Activated T-helper 2 cell treated with anti-CD3 and anti-CD28 coated beads, Interferon-gamma antibody, Interleukin-2, Interleukin-4, amounts not matched to agents 10 μg/mL and 5 μg/mL and 100 μg/mL, durations not matched to agents 14 hours and 24 hours and 36 hours (primary cell): ENCODE data around the gene CATSPER4. TPM values are rescaled to one million over a fixed set of nuclear protein-coding genes. Genes with fewer than 3 reads are reported as not detected.
A peak's percentile ranks its signal among the peaks of the same experiment; 100 is the strongest.

Experiments used
- DNase-seq: peaks from one replicate; pipeline ENCODE4 v3.0.0; 2021; ENCODE audit warnings: low spot score
- H3K27ac Mint-ChIP-seq: one replicate; pipeline ENCODE4 v1.8.0; 2021; ENCODE audit warnings: mixed read lengths
- H3K27me3 Mint-ChIP-seq: one replicate; pipeline ENCODE4 v1.8.0; 2021; ENCODE audit warnings: low read depth, mixed read lengths
- H3K36me3 Mint-ChIP-seq: one replicate; pipeline ENCODE4 v1.8.0; 2021; ENCODE audit warnings: low read depth, mixed read lengths
- H3K4me1 Mint-ChIP-seq: one replicate; pipeline ENCODE4 v1.8.0; 2021; ENCODE audit warnings: low read depth, mixed read lengths
- H3K4me3 Mint-ChIP-seq: one replicate; pipeline ENCODE4 v1.8.0; 2021; ENCODE audit warnings: low read depth, mild to moderate bottlenecking, moderate library complexity, mixed read lengths
- H3K9me3 Mint-ChIP-seq: one replicate; pipeline ENCODE4 v1.8.0; 2021; ENCODE audit warnings: mixed read lengths
- intact Hi-C: fragments of 100-400 bp; cut with micrococcal nuclease; formaldehyde crosslinking; loops from one replicate; pipeline ENCODE4 v1.15.1; 2023
- total RNA-seq: library from RNA; stranded (reverse); gene quantifications from 2 replicates; pipeline ENCODE4 v1.2.3, GENCODE V29; 2022

CATSPER4 gene
- total RNA-seq, 1 donor from 2014 or later = not detected

DNA sequence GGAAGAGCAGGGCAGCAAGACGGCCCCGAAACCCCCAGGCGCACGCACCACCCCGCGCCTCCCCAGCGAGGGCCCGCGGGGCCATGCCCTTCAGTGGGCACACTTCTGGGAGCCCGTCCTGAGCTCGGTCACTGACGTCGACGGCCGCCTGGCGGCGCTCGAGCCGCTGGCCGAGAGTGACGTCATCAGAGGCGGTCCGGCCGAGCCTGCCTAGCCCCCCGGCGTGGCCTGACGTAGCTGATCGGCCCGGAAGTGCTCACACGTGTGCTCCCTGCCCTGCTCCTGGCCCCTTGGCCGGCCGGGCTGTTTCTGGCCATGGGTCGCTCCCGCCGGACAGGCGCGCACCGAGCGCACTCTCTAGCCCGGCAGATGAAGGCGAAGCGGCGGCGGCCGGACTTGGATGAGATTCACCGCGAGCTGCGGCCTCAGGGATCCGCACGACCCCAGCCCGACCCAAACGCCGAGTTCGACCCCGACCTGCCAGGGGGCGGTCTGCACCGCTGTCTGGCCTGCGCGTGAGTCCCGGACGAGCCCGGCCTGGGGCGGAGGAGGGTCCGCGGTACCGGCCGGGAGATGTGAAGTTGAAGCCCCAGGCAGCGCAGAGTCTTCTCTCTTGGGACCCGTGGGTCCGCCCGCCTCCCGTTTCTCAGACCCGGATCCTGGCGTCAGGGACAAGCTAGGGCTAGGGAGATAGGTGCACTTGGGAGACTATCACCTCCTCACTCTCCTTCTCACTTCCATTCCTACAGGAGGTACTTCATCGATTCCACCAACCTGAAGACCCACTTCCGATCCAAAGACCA lies 20.5 kb upstream of the CATSPER4 start, which contains the start of gene ZNF593:
Gene ZNF593 (plus strand): TSS at position 240 of the 803 bp plus-strand sequence. CDS start 76 bp downstream, at position 316.
- Mint-ChIP-seq H3K4me3 (peak within 1 kb of the TSS; percentile 92), H3K36me3 (peaks cover 3% of the 10 kb centered on the region), H3K4me1 (peaks cover 25% of the 10 kb centered on the region), H3K27ac (peak within 1 kb of the TSS; percentile 88), H3K27me3 (peaks cover 8% of the 10 kb centered on the region), H3K9me3 (no peaks in the 10 kb centered on the region)
- intact Hi-C loops = loop anchor here (1.0 to 10.0 kb wide), 4 partner anchors 63 to 225 kb away; no protein-coding TSS in a partner anchor
- DNase-seq = peak; percentile 87

DNA sequence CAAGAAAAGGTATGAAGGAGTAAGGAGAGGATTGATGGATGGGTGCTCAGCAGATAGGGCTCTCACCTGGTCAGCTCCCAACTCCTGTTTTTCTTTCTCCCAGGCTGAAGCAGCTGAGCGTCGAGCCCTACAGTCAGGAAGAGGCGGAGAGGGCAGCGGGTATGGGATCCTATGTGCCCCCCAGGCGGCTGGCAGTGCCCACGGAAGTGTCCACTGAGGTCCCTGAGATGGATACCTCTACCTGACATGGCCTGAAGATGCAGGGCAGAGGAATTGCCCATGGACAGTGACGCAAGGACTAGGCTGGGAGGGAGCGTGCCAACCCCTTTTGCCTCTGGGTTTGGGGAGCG lies 20.0 kb upstream of the CATSPER4 start:
- Mint-ChIP-seq H3K9me3 (no peaks in the 10 kb centered on the region), H3K4me3 (peak overlapping the region; percentile 92), H3K27me3 (peaks cover 2% of the 10 kb centered on the region), H3K36me3 (peaks cover 3% of the 10 kb centered on the region), H3K27ac (peak overlapping the region; percentile 88), H3K4me1 (peaks cover 23% of the 10 kb centered on the region)
- DNase-seq = no peak
- intact Hi-C loops = no loop called here

DNA sequence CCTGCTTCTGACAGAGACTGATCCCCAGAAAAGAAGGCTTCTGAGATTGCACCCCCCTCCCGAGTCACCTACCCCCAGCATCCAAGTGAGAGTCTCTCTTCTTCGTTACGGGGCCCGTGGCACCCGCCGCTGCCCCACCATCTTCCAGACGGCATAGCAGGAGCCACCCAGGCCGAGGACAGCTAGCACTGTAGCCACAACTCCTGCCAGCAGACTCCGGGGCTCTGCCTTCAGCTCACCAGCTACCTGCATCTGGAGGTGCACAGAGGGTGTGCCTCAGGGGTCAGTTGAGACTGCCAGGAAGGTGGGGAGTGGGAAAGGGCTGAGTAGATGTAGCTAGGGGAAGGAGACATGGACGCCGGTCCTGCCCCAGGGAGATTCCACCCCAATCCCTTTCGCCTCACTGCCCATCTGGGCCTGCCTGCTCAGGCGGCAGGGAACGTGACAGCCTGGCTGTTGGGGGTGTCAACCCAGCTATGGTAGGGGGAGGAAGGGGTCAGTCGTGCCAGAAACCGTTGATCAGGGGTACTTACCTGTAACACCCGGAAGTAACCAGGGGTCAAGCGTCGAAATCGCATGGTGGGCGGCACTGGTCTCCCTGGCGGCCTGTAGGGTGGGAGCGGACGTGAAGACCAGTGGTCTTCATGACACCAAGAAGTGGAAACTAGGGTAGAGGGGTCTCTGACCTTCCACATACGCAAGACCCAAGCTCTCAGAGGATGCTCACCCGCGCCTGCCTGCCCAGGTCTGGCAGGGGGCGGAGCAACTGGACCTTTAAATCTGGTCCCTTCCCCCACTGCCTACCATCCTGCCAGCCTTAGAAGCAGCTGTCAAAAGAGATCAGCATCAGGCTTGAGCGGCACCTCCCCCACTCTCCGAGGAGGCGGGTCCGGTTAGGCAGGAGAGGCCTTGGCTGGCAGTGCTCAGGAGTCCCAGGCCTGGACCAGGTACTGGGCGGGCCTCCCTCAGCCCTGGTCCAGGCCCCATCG lies 19.0 kb upstream of the CATSPER4 start, which contains the start of gene ZNF593OS:
Gene ZNF593OS (minus strand): TSS at position 749 of the 989 bp plus-strand sequence. CDS start 171 bp downstream, at position 578.
- peak within 1 kb of the TSS; percentile 92 for H3K4me3 Mint-ChIP-seq
- no peaks in the 10 kb centered on the region for H3K9me3 Mint-ChIP-seq
- no peaks in the 10 kb centered on the region for H3K27me3 Mint-ChIP-seq
- no peak for DNase-seq
- peak within 1 kb of the TSS; percentile 46 for H3K27ac Mint-ChIP-seq
- peaks cover 20% of the 10 kb centered on the region for H3K4me1 Mint-ChIP-seq
- intact Hi-C loops = no loop called here
- H3K36me3 Mint-ChIP-seq = peaks cover 3% of the 10 kb centered on the region

DNA sequence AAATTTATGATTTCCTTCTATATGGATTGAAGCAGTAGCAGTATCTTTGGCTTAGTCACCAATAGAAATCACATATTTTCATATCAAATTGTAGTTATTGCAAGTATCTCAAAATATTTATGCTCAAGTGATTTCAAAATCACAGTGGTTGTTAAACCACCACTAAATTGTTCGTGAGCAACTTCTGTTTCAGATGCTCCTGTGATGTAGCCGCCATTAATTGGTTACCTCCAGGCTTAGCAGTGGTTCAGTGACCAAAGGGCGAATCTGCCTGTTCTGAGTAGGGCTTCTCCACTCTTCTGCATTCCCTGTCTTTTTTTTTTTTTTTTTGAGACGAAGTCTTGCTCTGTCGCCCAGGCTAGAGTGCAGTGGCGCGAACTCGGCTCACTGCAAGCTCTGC lies 15.1 kb upstream of the CATSPER4 start:
- DNase-seq = no peak
- Mint-ChIP-seq H3K9me3 (no peaks in the 10 kb centered on the region), H3K27ac (no peak overlapping the region), H3K27me3 (no peaks in the 10 kb centered on the region), H3K4me1 (peaks cover 11% of the 10 kb centered on the region), H3K4me3 (no peak overlapping the region), H3K36me3 (peaks cover 3% of the 10 kb centered on the region)
- intact Hi-C loops = no loop called here

DNA sequence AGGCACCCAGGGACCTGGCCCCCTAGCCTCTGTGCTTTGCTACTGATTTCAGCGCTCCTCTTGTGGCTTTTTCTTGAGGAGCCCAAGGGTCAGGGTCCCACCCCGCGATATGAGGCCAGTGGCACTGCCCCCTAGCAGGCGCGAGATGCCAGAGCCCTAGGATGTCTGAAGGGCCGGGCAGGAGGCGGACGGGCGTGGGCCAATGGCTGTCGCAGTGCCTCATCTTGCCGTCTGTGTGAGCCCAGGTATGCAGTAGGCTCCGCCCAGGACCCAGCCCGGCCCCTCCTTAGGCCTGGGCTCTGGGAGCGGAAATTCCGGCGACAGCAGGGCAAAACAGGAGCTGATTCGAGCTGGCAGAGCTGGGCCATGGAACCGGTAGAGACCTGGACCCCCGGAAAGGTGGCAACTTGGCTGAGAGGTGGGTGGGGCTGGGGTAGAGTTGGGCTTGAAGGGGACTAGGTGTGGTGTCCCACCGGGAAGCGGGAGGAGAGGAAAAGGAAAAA lies 13.2 kb upstream of the CATSPER4 start, which contains the start of gene CNKSR1:
Gene CNKSR1 (plus strand): TSS at position 310 of the 503 bp plus-strand sequence. CDS start 57 bp downstream, at position 367.
- no peak for DNase-seq
- Mint-ChIP-seq H3K9me3 (no peaks in the 10 kb centered on the region), H3K4me1 (peaks cover 11% of the 10 kb centered on the region), H3K27ac (no peak within 1 kb of the TSS), H3K4me3 (peak within 1 kb of the TSS; percentile 70), H3K36me3 (no peaks in the 10 kb centered on the region), H3K27me3 (no peaks in the 10 kb centered on the region)
- intact Hi-C loops = no loop called here

DNA sequence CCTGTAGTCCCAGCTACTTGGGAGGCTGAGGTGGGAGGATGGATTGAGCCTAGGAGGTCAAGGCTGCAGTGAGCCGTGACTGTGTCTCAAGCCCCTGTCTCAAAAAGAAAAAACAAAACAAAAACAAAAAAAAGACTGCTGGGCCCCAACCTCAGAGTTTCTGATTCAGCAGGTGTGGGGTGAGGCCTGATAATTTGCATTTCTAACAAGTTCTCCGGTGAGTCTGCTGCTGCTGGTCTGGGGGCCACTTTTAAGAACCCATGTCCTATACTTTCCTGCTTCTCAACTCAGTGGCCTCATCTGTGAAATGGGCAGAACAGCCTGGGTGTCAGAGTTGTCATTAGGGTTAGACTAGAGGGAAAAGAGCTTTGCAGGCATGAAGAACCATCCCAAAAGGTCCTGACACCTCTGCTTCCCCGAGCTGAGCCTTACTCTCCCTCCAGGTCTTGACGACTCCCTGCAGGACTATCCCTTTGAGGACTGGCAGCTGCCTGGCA lies 10.3 kb upstream of the CATSPER4 start:
- Mint-ChIP-seq H3K27ac (no peak overlapping the region), H3K36me3 (no peaks in the 10 kb centered on the region), H3K9me3 (no peaks in the 10 kb centered on the region), H3K27me3 (no peaks in the 10 kb centered on the region), H3K4me1 (peaks cover 5% of the 10 kb centered on the region), H3K4me3 (no peak overlapping the region)
- no peak for DNase-seq
- intact Hi-C loops = no loop called here

DNA sequence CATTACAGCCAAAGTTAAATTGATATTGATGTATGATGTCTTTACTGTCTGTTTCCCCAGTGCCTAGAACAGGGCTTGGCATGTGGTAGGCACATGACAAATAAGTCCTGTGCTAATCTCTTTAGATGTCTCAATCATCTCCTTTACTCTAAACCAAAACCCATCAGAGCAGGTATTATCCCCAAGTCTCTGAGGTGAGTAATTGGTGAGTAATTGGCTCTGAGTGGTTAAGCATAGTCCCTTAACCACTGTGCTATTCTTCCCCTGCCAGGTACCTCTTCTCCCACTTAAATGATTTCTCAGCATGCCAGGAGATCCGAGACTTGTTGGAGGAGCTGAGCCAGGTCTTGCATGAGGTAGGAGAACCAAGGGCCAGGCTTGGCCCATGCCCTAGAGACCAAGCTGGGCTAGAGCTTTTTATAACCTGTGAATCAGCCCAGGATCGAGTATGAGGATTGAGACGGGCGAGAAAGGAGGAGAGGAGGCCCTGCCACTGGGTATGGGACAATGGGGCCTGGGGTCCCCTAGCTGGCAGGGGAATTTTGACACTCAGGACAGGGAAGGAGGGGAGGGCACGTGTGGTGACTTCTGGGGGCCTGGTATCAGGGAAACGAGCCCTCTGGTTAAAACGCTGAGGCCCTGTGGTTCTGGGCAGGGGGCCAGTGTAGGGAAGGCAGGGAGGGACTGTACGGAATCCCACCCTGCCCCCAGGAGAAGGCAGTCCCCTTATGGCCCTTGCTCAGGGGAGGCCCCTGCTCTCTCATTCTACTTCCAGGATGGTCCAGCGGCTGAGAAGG lies 8.6 kb upstream of the CATSPER4 start:
- intact Hi-C loops = no loop called here

DNA sequence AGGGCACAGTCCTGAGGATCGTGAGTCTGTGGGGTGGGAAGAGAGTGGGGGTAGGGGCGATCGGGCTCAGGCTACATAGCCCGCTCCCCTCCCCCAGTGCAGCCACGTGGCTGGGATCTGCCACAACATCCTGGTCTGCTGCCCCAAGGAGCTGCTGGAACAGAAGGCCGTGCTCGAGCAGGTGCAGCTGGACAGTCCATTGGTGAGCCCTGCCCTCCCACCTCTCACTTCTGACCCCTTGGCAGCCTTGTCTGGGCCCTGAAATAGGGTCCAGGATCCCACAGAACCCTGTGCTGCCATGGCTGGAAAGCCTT lies 8.1 kb upstream of the CATSPER4 start:
- intact Hi-C loops = no loop called here

More for the DNA sequence above, 8.6 kb upstream of the CATSPER4 start:
- Mint-ChIP-seq H3K4me3 (no peak overlapping the region), H3K27ac (no peak overlapping the region), H3K27me3 (no peaks in the 10 kb centered on the region), H3K36me3 (no peaks in the 10 kb centered on the region), H3K9me3 (no peaks in the 10 kb centered on the region), H3K4me1 (peaks cover 5% of the 10 kb centered on the region)
- DNase-seq = no peak

DNA sequence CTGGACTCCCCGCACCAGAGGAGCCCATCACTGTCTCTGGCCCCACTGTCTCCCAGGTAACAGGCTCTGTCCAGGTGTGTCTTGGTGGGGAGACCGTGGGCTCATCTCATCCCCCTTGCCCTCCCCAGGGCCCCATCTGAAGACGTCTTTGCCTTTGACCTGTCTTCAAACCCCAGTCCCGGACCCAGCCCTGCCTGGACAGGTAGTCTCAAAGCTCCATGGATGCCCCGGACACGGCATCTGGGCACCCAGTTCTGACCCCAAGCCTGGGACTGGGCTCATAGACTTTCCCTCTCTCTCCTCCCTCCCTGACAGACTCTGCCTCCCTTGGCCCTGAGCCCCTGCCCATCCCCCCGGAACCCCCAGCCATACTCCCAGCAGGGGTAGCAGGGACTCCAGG lies 6.3 kb upstream of the CATSPER4 start:
- no peak for DNase-seq
- Mint-ChIP-seq H3K36me3 (no peaks in the 10 kb centered on the region), H3K27ac (no peak overlapping the region), H3K4me3 (no peak overlapping the region), H3K27me3 (no peaks in the 10 kb centered on the region), H3K4me1 (peaks cover 3% of the 10 kb centered on the region), H3K9me3 (no peaks in the 10 kb centered on the region)
- intact Hi-C loops = no loop called here

More for the DNA sequence above, 8.1 kb upstream of the CATSPER4 start:
- H3K9me3 Mint-ChIP-seq = no peaks in the 10 kb centered on the region
- H3K27me3 Mint-ChIP-seq = no peaks in the 10 kb centered on the region
- no peaks in the 10 kb centered on the region for H3K36me3 Mint-ChIP-seq
- no peak overlapping the region for H3K4me3 Mint-ChIP-seq
- H3K27ac Mint-ChIP-seq = no peak overlapping the region
- DNase-seq = no peak
- H3K4me1 Mint-ChIP-seq = peaks cover 3% of the 10 kb centered on the region

DNA sequence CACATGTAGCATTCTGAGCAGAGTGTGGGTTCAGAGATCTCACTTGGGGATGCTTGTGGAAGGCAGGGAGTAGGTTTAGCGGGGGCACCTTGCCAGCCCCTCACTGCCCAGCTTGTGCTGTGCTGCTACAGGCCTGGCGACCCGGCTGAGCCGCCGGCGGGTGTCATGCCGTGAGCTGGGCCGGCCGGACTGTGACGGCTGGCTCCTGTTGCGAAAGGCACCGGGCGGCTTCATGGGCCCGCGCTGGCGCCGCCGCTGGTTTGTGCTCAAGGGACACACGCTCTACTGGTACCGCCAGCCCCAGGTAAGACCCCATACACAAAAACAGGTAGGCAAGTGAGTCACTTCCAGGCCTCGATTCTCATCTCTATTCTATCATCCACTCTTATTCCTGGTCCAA lies 5.5 kb upstream of the CATSPER4 start:
- no peak overlapping the region for H3K27ac Mint-ChIP-seq

DNA sequence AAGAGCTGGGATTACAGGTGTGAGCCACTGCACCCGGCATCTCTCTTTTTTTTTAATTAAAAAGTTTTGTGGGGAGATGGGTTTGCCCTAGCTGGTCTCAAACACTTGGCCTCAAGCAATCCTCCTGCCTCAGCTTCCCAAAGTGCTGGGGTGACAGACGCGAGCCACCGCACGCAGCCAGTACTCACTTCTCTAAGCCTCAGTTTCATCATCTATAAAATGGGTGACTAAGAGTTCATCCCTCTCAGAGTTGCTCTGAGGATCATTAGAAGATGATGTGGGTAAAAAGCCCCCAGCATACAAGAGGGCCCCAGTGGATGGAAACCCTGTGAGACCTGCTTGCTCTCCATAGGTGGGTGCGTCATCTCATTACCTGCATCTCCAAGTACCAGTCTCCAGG lies 2.5 kb upstream of the CATSPER4 start:
- Mint-ChIP-seq H3K27ac (no peak overlapping the region), H3K4me1 (peaks cover 9% of the 10 kb centered on the region), H3K27me3 (no peaks in the 10 kb centered on the region), H3K4me3 (no peak overlapping the region), H3K36me3 (no peaks in the 10 kb centered on the region), H3K9me3 (no peaks in the 10 kb centered on the region)
- intact Hi-C loops = no loop called here
- no peak for DNase-seq

More for the DNA sequence above, 5.5 kb upstream of the CATSPER4 start:
- peaks cover 3% of the 10 kb centered on the region for H3K4me1 Mint-ChIP-seq
- H3K9me3 Mint-ChIP-seq = no peaks in the 10 kb centered on the region
- no peak overlapping the region for H3K4me3 Mint-ChIP-seq
- H3K36me3 Mint-ChIP-seq = no peaks in the 10 kb centered on the region
- intact Hi-C loops = no loop called here
- no peaks in the 10 kb centered on the region for H3K27me3 Mint-ChIP-seq
- DNase-seq = no peak

DNA sequence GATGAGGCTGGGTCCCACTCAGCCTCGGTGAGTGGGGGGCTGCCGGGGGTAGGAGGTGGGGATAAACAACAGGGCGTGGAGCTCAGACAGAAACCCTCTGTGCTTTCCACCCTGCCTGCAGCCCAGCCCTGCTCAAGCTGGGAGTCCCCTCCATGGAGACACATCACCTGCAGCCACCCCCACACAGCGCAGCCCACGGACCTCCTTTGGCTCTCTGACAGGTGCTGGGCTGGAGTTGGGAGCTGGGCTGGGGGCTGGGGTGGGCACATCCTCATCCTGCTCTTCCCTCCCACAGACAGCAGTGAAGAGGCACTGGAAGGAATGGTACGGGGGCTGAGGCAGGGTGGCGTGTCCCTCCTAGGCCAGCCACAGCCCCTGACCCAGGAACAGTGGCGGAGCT lies 1.9 kb upstream of the CATSPER4 start:
- H3K9me3 Mint-ChIP-seq = no peaks in the 10 kb centered on the region
- no peak overlapping the region for H3K4me3 Mint-ChIP-seq
- DNase-seq = no peak
- H3K4me1 Mint-ChIP-seq = peaks cover 9% of the 10 kb centered on the region
- H3K36me3 Mint-ChIP-seq = no peaks in the 10 kb centered on the region
- no peak overlapping the region for H3K27ac Mint-ChIP-seq
- no peaks in the 10 kb centered on the region for H3K27me3 Mint-ChIP-seq
- intact Hi-C loops = no loop called here
